Gastroesophageal sphincter (tissue), 4 donors: ENCODE measurements around the gene TNS3. TPM values are rescaled to one million over a fixed set of nuclear protein-coding genes. Genes with fewer than 3 reads are reported as not detected.
A peak's percentile ranks its signal among the peaks of the same experiment; 100 is the strongest.
"Not testable (repeated sequence)": the region's sequence is repeated elsewhere in the genome, so short reads cannot be mapped to it uniquely, and the experiment has no call there.

Source experiments
- ATAC-seq: fragments of 150-250 bp; one replicate; pipeline ENCODE4 v1.9.1; 2016; ENCODE audit warnings: mild to moderate bottlenecking, moderate library complexity
- H3K27ac ChIP-seq, 4 donors: fragments of 200-600 bp; sonication (generic) in 3 of 4; 1 replicate in 3 of 4; 2 replicates in 1 of 4; pipeline ENCODE4 v1.5.1; 2016 to 2019
- H3K27me3 ChIP-seq: fragments of 200-600 bp; sonication (generic); one replicate; pipeline ENCODE4 v1.5.1; 2019
- H3K36me3 ChIP-seq, 2 donors: fragments of 200-600 bp; sonication (generic); one replicate each; pipeline ENCODE4 v1.5.1; 2019; ENCODE audit warnings: control low read depth in 1 of 2
- H3K4me1 ChIP-seq, 3 donors: fragments of 200-600 bp; sonication (generic); 1 replicate in 2 of 3; 2 replicates in 1 of 3; pipeline ENCODE4 v1.5.1; 2016 to 2019; ENCODE audit warnings: control low read depth in 2 of 3
- H3K4me3 ChIP-seq, 2 donors: fragments of 200-600 bp; sonication (generic); one replicate each; pipeline ENCODE4 v1.5.1; 2019; ENCODE audit warnings: mild to moderate bottlenecking in 1 of 2, moderate library complexity in 1 of 2
- H3K9me3 ChIP-seq, 3 donors: fragments of 200-600 bp; sonication (generic); one replicate each; pipeline ENCODE4 v1.5.1; 2017 to 2019; ENCODE audit warnings: control low read depth in 2 of 3
- EP300 ChIP-seq: sonication (generic); formaldehyde crosslinking; IDR thresholded peaks from one replicate; pipeline ENCODE4 v1.6.1; 2017; ENCODE audit warnings: antibody characterized with exemption, mild to moderate bottlenecking
- POLR2A ChIP-seq, 2 donors: fragments of 450-650 bp; IDR thresholded peaks; one replicate each; pipeline ENCODE4 v1.6.1; 2017; ENCODE audit warnings: antibody characterized with exemption in 2 of 2, mild to moderate bottlenecking in 2 of 2, moderate library complexity in 1 of 2
- POLR2AphosphoS5 ChIP-seq: sonication (generic); formaldehyde crosslinking; IDR thresholded peaks from one replicate; pipeline ENCODE4 v1.6.1; 2017; ENCODE audit warnings: antibody characterized with exemption
- WGBS, 2 donors: methylation state at CpG; one replicate each; pipeline ENCODE4 v1.1.5; 2018; ENCODE audit warnings: low coverage in 1 of 2; 5-methylcytosine and 5-hydroxymethylcytosine counted together
- total RNA-seq, 4 donors: library from RNA; depleted of rRNA; stranded (reverse); fragments of >200 nt; gene quantifications; one replicate each; pipeline ENCODE4 v1.1.0, GENCODE V29; 2016
- TF ChIP-seq, protein P1 (sequence below), 4 experiments: fragments of 200-600 bp in 2 of 4; fragments of 450-650 bp in 2 of 4; sonication (generic) in 1 of 4; IDR thresholded peaks; one replicate each; pipeline ENCODE4 v1.5.1; 2017 to 2019; ENCODE audit warnings: antibody characterized with exemption in 4 of 4, mild to moderate bottlenecking in 2 of 4, moderate library complexity in 2 of 4

The TNS3 gene
- total RNA-seq, 4 donors from 2014 or later: 35.0 to 61.3 (median 45.1) TPM

DNA sequence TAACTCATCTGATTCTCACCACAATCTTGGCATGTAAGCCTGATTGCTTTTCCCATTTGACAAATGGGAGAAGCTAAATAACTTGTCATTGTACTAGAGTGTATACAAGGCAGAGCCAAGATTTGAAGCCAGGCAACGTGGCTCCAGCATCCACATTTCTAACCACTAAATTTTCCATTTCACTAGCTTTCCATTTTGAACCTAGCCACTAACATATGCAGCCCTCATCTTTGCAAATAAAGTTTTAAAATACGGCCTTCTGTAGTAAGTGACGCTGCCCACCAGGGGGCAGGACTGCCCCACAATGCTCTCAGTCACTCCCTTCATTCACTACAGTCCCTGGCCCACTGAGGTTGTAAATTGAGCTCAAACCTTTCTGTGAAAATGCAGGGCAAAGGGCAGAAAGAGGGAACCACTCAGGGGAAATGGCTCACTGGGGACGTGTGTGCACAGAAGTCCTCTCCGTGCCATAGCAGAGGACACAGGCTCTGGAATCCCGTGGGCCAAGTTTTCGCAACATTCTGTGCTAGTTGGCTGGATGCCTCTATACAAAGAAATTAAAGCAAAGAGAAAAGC, 315.7 kb downstream of the TNS3 start:
- Histone ChIP-seq H3K36me3 (no peaks in the 10 kb centered on the region), H3K4me3 (no peak overlapping the region), H3K9me3 (peaks cover 0 to 20% (median 0%) of the 10 kb centered on the region in 3 donors), H3K27ac (peak overlapping the region in 2 of 4 donors; percentile 1 to 14), H3K4me1 (peaks cover 0 to 15% (median 3%) of the 10 kb centered on the region in 3 donors), H3K27me3 (no peaks in the 10 kb centered on the region)
- 17 to 28% methylated on average over 5 to 7 of the region's 7 CpGs for WGBS, 2 donors
- TF ChIP-seq, protein P1, sequence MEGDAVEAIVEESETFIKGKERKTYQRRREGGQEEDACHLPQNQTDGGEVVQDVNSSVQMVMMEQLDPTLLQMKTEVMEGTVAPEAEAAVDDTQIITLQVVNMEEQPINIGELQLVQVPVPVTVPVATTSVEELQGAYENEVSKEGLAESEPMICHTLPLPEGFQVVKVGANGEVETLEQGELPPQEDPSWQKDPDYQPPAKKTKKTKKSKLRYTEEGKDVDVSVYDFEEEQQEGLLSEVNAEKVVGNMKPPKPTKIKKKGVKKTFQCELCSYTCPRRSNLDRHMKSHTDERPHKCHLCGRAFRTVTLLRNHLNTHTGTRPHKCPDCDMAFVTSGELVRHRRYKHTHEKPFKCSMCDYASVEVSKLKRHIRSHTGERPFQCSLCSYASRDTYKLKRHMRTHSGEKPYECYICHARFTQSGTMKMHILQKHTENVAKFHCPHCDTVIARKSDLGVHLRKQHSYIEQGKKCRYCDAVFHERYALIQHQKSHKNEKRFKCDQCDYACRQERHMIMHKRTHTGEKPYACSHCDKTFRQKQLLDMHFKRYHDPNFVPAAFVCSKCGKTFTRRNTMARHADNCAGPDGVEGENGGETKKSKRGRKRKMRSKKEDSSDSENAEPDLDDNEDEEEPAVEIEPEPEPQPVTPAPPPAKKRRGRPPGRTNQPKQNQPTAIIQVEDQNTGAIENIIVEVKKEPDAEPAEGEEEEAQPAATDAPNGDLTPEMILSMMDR (IDR thresholded peaks at IDR 0.05): peak; percentile 87 to 93 (median 90)
- TF ChIP-seq POLR2AphosphoS5 (no peak), POLR2A (IDR thresholded peaks at IDR 0.05) (no peak), EP300 (no peak)
- peak; percentile 73 for ATAC-seq

DNA sequence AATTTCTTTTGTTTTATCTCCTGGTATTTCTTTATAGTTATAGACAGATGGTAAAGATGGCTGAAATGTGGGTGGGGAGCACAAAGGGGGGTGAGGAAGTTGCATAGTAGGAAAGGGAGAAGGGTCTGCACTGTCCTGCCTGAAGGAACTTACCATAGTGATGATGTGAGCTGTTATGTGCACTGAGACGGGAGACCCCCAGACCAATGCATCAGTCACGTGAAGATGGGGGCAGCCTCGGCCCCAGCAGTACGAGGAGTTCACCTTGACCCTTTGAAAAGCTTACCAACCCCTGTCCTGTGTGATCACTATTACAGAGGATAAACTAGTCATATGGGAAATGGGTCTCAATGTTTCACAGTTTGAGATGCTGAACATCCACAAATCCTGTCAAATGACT, 316.3 kb downstream of the TNS3 start:
- H3K9me3 ChIP-seq: peaks cover 0 to 20% (median 0%) of the 10 kb centered on the region in 3 donors
- H3K27ac ChIP-seq: peak overlapping the region in 1 of 4 donors; percentile 14
- no peak overlapping the region for H3K4me3 ChIP-seq
- WGBS, 2 donors: 69 to 100% methylated on average over 3 to 4 of the region's 4 CpGs
- no peaks in the 10 kb centered on the region for H3K36me3 ChIP-seq
- no peaks in the 10 kb centered on the region for H3K27me3 ChIP-seq
- no peak for ATAC-seq
- H3K4me1 ChIP-seq: peaks cover 0 to 15% (median 3%) of the 10 kb centered on the region in 3 donors
- TF ChIP-seq POLR2AphosphoS5 (no peak), POLR2A (IDR thresholded peaks at IDR 0.05) (no peak), EP300 (no peak)
- TF ChIP-seq, protein P1 (IDR thresholded peaks at IDR 0.05): no peak

DNA sequence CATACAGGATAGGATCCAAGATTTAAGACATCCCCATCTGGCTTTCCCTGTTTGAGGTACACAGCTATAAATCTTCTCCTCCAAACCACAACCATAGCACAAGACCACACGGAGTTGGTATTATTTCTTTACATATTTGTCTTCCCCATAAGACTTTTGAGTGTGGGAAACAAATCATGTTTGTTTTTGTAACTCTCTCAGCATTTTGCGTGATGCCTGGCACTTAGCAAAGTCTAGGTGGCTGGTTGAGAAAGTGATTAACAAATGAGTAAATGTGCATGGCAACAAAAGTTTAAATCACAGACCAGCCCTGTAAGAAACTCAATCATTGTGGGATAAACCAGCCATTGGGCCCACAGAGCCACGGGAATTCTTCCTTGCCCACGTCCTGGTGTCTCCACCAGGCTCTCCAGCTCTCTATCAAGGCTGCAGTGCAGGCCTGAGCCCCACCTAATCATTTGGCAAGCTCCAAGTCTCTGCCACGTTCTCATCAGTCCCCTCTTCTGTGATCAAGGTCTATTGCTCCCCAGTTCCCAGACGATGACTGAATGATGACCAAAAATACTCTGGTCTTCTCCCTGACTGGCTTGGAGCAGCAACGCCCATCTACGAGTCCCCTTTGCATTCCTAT, 317.8 kb downstream of the TNS3 start:
- ATAC-seq: no peak
- Histone ChIP-seq H3K27me3 (no peaks in the 10 kb centered on the region), H3K4me1 (peaks cover 0 to 20% (median 3%) of the 10 kb centered on the region in 3 donors), H3K9me3 (peaks cover 0 to 13% (median 0%) of the 10 kb centered on the region in 3 donors), H3K36me3 (no peaks in the 10 kb centered on the region), H3K4me3 (no peak overlapping the region), H3K27ac (no peak overlapping the region)
- no peak for TF ChIP-seq POLR2AphosphoS5
- no peak for TF ChIP-seq POLR2A (IDR thresholded peaks at IDR 0.05)
- TF ChIP-seq EP300: no peak
- TF ChIP-seq, protein P1 (IDR thresholded peaks at IDR 0.05): no peak
- WGBS, 2 donors: 75 to 85% methylated on average over 7 of the region's 8 CpGs

DNA sequence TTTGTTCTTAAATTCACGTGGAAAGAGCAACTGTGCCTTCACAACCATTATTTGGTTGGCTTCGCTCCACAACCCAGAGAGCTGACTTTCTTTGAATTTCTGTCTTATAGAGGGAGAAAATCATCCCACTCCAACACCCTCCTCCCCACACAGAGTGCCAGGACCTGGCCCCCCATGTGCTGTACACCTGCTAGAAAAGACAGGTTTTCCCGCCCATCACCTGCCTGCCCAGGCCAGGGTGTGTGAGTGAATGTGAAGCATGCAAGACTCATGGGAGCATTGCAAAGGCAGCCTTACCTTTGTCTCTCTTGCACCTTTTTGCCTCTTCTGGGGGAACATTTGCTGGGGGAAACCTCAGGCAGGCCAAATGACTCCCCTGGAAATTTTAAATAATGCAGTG, 319.0 kb downstream of the TNS3 start:
- H3K36me3 ChIP-seq: no peaks in the 10 kb centered on the region
- 80 to 90% methylated on average over 1 to 2 of the region's 3 CpGs for WGBS, 2 donors
- peaks cover 0 to under 1% (median 0%) of the 10 kb centered on the region in 3 donors for H3K9me3 ChIP-seq
- no peak overlapping the region for H3K27ac ChIP-seq
- no peaks in the 10 kb centered on the region for H3K27me3 ChIP-seq
- TF ChIP-seq, protein P1 (IDR thresholded peaks at IDR 0.05): no peak
- no peak for TF ChIP-seq POLR2A (IDR thresholded peaks at IDR 0.05)
- TF ChIP-seq POLR2AphosphoS5: no peak
- TF ChIP-seq EP300: no peak
- H3K4me1 ChIP-seq: peaks cover 0 to 27% (median 3%) of the 10 kb centered on the region in 3 donors
- H3K4me3 ChIP-seq: no peak overlapping the region
- no peak for ATAC-seq

DNA sequence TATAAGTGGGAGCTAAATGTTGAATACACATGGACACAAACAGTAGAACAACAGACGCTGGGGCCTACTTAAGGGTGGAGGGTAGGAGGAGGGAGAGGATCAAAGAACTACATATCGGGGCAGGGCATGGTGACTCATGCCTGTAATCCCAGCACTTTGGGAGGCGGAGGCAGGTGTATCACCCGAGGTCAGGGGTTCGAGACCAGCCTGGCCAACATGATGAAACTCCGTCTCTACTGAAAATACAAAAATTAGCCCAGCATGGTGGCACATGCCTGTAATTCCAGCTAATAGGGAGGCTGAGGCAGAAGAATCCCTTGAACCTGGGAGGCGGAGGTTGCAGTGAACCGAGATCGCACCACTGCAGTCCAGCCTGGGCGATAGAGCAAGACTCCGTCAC, 319.8 kb downstream of the TNS3 start:
- 93 to 95% methylated on average over 4 to 11 of the region's 11 CpGs for WGBS, 2 donors
- ATAC-seq, H3K4me3 ChIP-seq, H3K36me3 ChIP-seq, H3K27me3 ChIP-seq, H3K27ac ChIP-seq, H3K9me3 ChIP-seq: not testable (repeated sequence)
- peaks cover 0 to 27% (median 3%) of the 10 kb centered on the region in 3 donors for H3K4me1 ChIP-seq
